HFFc6 (cell line): Measurements from ENCODE around the gene FOXC2. TPM values are rescaled to one million over a fixed set of nuclear protein-coding genes. Genes with fewer than 3 reads are reported as not detected.

ENCODE experiments used
- DNase-seq: peaks from one replicate; pipeline ENCODE4 v3.0.0-alpha.2; 2018
- H3K27ac Mint-ChIP-seq: 2 replicates; pipeline ENCODE4 v1.8.0; 2020; ENCODE audit warnings: mild to moderate bottlenecking, mixed read lengths
- H3K27me3 Mint-ChIP-seq: 2 replicates; pipeline ENCODE4 v1.8.0; 2021; ENCODE audit warnings: mild to moderate bottlenecking, moderate library complexity, mixed read lengths; ENCODE audit not compliant: insufficient read depth
- H3K36me3 Mint-ChIP-seq: 2 replicates; pipeline ENCODE4 v1.8.0; 2021; ENCODE audit warnings: low read depth, mixed read lengths
- H3K4me1 Mint-ChIP-seq: 2 replicates; pipeline ENCODE4 v1.8.0; 2020; ENCODE audit warnings: low read depth, mixed read lengths
- H3K4me3 Mint-ChIP-seq: 2 replicates; pipeline ENCODE4 v1.8.0; 2020; ENCODE audit warnings: mild to moderate bottlenecking, moderate library complexity, mixed read lengths
- H3K9me3 Mint-ChIP-seq: 2 replicates; pipeline ENCODE4 v1.8.0; 2020; ENCODE audit warnings: mild to moderate bottlenecking, mixed read lengths
- CTCF ChIP-seq: fragments of 200-600 bp; sonication (generic); IDR thresholded peaks from 2 replicates; pipeline ENCODE4 v1.5.0; 2021; ENCODE audit warnings: antibody characterized with exemption, mild to moderate bottlenecking
- total RNA-seq, 6 experiments: library from RNA; stranded (reverse); fragmentation: NEBNext Ultra II Directional; extraction: Animal tissue kit (Norgen Biotek cat#: 25700); gene quantifications; 2 replicates in 1 of 6; 3 replicates in 5 of 6; pipeline ENCODE4 v1.2.3, GENCODE V29; 2021

FOXC2 gene
- total RNA-seq, 6 experiments from 2014 or later, result 6.3 to 8.4 (median 7.9) TPM

- Mint-ChIP-seq H3K36me3 (peaks cover 24% of the 10 kb centered on the region), H3K27ac (no peak overlapping the region), H3K4me1 (peaks cover 21% of the 10 kb centered on the region), H3K27me3 (peaks cover 2% of the 10 kb centered on the region; the same call in 1 of the 2 replicates), H3K9me3 (peaks cover 6% of the 10 kb centered on the region), H3K4me3 (no peak overlapping the region)
- no peak for TF ChIP-seq CTCF
- DNase-seq, result no peak
Observed at GRCh38 chr16:86531191-86531545, 35.5 kb upstream of the FOXC2 start.

GRCh38 chr16:86531641-86532525, 34.7 kb upstream of the FOXC2 start:
- Mint-ChIP-seq H3K4me3 (no peak overlapping the region), H3K9me3 (peaks cover 6% of the 10 kb centered on the region), H3K27me3 (no peaks in the 10 kb centered on the region; the same call in 1 of the 2 replicates), H3K4me1 (peaks cover 21% of the 10 kb centered on the region), H3K36me3 (peaks cover 24% of the 10 kb centered on the region), H3K27ac (no peak overlapping the region)
- TF ChIP-seq CTCF, result no peak
- no peak for DNase-seq

GRCh38 chr16:86532526-86532815, 34.2 kb upstream of the FOXC2 start:
- no peak overlapping the region for H3K4me3 Mint-ChIP-seq
- H3K27me3 Mint-ChIP-seq, result no peaks in the 10 kb centered on the region; the same call in 1 of the 2 replicates
- H3K9me3 Mint-ChIP-seq, result peaks cover 3% of the 10 kb centered on the region
- H3K36me3 Mint-ChIP-seq, result peaks cover 21% of the 10 kb centered on the region
- TF ChIP-seq CTCF, result no peak
- peaks cover 19% of the 10 kb centered on the region for H3K4me1 Mint-ChIP-seq
- no peak overlapping the region for H3K27ac Mint-ChIP-seq
- DNase-seq, result no peak

- Mint-ChIP-seq H3K36me3 (peaks cover 17% of the 10 kb centered on the region), H3K27me3 (no peaks in the 10 kb centered on the region; the same call in 1 of the 2 replicates), H3K9me3 (no peaks in the 10 kb centered on the region), H3K4me3 (no peak overlapping the region), H3K4me1 (peaks cover 15% of the 10 kb centered on the region), H3K27ac (no peak overlapping the region)
- no peak for DNase-seq
- TF ChIP-seq CTCF, result no peak
Observed at GRCh38 chr16:86533076-86533475, 33.6 kb upstream of the FOXC2 start.

GRCh38 chr16:86533767-86534351, 32.8 kb upstream of the FOXC2 start:
- no peak overlapping the region for H3K27ac Mint-ChIP-seq
- TF ChIP-seq CTCF, result no peak
- H3K36me3 Mint-ChIP-seq, result peaks cover 21% of the 10 kb centered on the region
- DNase-seq, result no peak
- no peak overlapping the region for H3K4me3 Mint-ChIP-seq
- no peaks in the 10 kb centered on the region; the same call in 1 of the 2 replicates for H3K27me3 Mint-ChIP-seq
- H3K9me3 Mint-ChIP-seq, result no peaks in the 10 kb centered on the region
- H3K4me1 Mint-ChIP-seq, result peaks cover 12% of the 10 kb centered on the region
